Neural crest cell (in vitro differentiated cells): ENCODE data around the gene DMBX1. TPM values are rescaled to one million over a fixed set of nuclear protein-coding genes. Genes with fewer than 3 reads are reported as not detected.

Experiments used
- DNase-seq: peaks from one replicate; pipeline ENCODE4 v3.0.0; 2021; ENCODE audit warnings: low read depth, mixed read lengths, low spot score
- H3K27ac Mint-ChIP-seq: one replicate; pipeline ENCODE4 v1.8.0; 2021; ENCODE audit warnings: mild to moderate bottlenecking, mixed read lengths; ENCODE audit not compliant: unreplicated experiment
- H3K27me3 Mint-ChIP-seq: 2 replicates; pipeline ENCODE4 v1.8.0; 2021; ENCODE audit warnings: low read depth, mild to moderate bottlenecking, mixed read lengths
- H3K36me3 Mint-ChIP-seq: 2 replicates; pipeline ENCODE4 v1.8.0; 2021; ENCODE audit warnings: low read depth, mild to moderate bottlenecking, mixed read lengths
- H3K4me1 Mint-ChIP-seq: 2 replicates; pipeline ENCODE4 v1.8.0; 2021; ENCODE audit warnings: mixed read lengths
- H3K4me3 Mint-ChIP-seq: one replicate; pipeline ENCODE4 v1.8.0; 2021; ENCODE audit warnings: mild to moderate bottlenecking, mixed read lengths
- H3K9me3 Mint-ChIP-seq: 2 replicates; pipeline ENCODE4 v1.8.0; 2021; ENCODE audit warnings: mixed read lengths
- CTCF ChIP-seq: fragments of 200-600 bp; sonication (generic); conservative IDR thresholded peaks from 2 replicates; pipeline ENCODE4 v1.5.0; 2021; ENCODE audit warnings: antibody characterized with exemption, mild to moderate bottlenecking
- total RNA-seq: library from RNA; stranded (reverse); gene quantifications from 2 replicates; pipeline ENCODE4 v1.2.1, GENCODE V29; 2021

Gene DMBX1
- total RNA-seq, 1 donor from 2014 or later: not detected

GRCh38 chr1:46524843-46525242 lies 35.2 kb downstream of the DMBX1 start:
- no peak for DNase-seq
- Mint-ChIP-seq H3K4me1 (peaks cover 32% of the 10 kb centered on the region), H3K36me3 (no peaks in the 10 kb centered on the region), H3K4me3 (no peak overlapping the region), H3K9me3 (no peaks in the 10 kb centered on the region), H3K27me3 (peaks cover 71% of the 10 kb centered on the region), H3K27ac (no peak overlapping the region)
- no peak for TF ChIP-seq CTCF

- no peak overlapping the region for H3K4me3 Mint-ChIP-seq
- H3K27ac Mint-ChIP-seq: no peak overlapping the region
- H3K27me3 Mint-ChIP-seq: peaks cover 71% of the 10 kb centered on the region
- no peaks in the 10 kb centered on the region for H3K9me3 Mint-ChIP-seq
- H3K36me3 Mint-ChIP-seq: no peaks in the 10 kb centered on the region
- TF ChIP-seq CTCF: no peak
- DNase-seq: no peak
- peaks cover 26% of the 10 kb centered on the region for H3K4me1 Mint-ChIP-seq
Observed at GRCh38 chr1:46525253-46525983, 35.8 kb downstream of the DMBX1 start.

GRCh38 chr1:46526013-46526690 lies 36.5 kb downstream of the DMBX1 start:
- Mint-ChIP-seq H3K4me1 (peaks cover 22% of the 10 kb centered on the region), H3K27me3 (peaks cover 74% of the 10 kb centered on the region), H3K9me3 (no peaks in the 10 kb centered on the region), H3K4me3 (no peak overlapping the region), H3K27ac (no peak overlapping the region), H3K36me3 (no peaks in the 10 kb centered on the region)
- DNase-seq: no peak
- TF ChIP-seq CTCF: no peak

- H3K27me3 Mint-ChIP-seq: peaks cover 79% of the 10 kb centered on the region
Observed at GRCh38 chr1:46526691-46527291, 37.2 kb downstream of the DMBX1 start.

More at GRCh38 chr1:46526691-46527291, 37.2 kb downstream of the DMBX1 start:
- Mint-ChIP-seq H3K4me1 (peaks cover 22% of the 10 kb centered on the region), H3K36me3 (no peaks in the 10 kb centered on the region), H3K27ac (no peak overlapping the region), H3K4me3 (no peak overlapping the region), H3K9me3 (no peaks in the 10 kb centered on the region)
- TF ChIP-seq CTCF: no peak
- DNase-seq: no peak
